Putamen (tissue), 1 donor: Measurements from ENCODE around the gene CLSTN2.
A peak's percentile ranks its signal among the peaks of the same experiment; 100 is the strongest.

ENCODE experiments used
- DNase-seq: peaks from one replicate; pipeline ENCODE4 v3.0.0-alpha.2; 2016; ENCODE audit warnings: low spot score

Gene CLSTN2

GRCh38 chr3:140148824-140149390 is 213.9 kb downstream of the CLSTN2 start:
- DNase-seq = no peak

GRCh38 chr3:140151321-140151720 is 216.3 kb downstream of the CLSTN2 start:
- no peak for DNase-seq

- no peak for DNase-seq
Observed at GRCh38 chr3:140152851-140153639, 218.1 kb downstream of the CLSTN2 start.

- DNase-seq = no peak
Observed at GRCh38 chr3:140153736-140154135, 218.8 kb downstream of the CLSTN2 start.

- no peak for DNase-seq
Observed at GRCh38 chr3:140157161-140157560, 222.2 kb downstream of the CLSTN2 start.

GRCh38 chr3:140159646-140160045 is 224.7 kb downstream of the CLSTN2 start:
- DNase-seq = no peak

- no peak for DNase-seq
Observed at GRCh38 chr3:140160553-140160952, 225.6 kb downstream of the CLSTN2 start.

GRCh38 chr3:140162551-140162950 is 227.6 kb downstream of the CLSTN2 start:
- DNase-seq = no peak

- DNase-seq = no peak
Observed at GRCh38 chr3:140163159-140163763, 228.3 kb downstream of the CLSTN2 start.

- DNase-seq = no peak
Observed at GRCh38 chr3:140164156-140164555, 229.2 kb downstream of the CLSTN2 start.

GRCh38 chr3:140164922-140165590 is 230.1 kb downstream of the CLSTN2 start:
- no peak for DNase-seq

- DNase-seq = no peak
Observed at GRCh38 chr3:140165781-140166180, 230.8 kb downstream of the CLSTN2 start.

GRCh38 chr3:140166861-140167599 is 232.0 kb downstream of the CLSTN2 start:
- no peak for DNase-seq

- no peak for DNase-seq
Observed at GRCh38 chr3:140167600-140168281, 232.8 kb downstream of the CLSTN2 start.

GRCh38 chr3:140170612-140171011 is 235.6 kb downstream of the CLSTN2 start:
- DNase-seq = no peak

GRCh38 chr3:140176526-140176925 is 241.5 kb downstream of the CLSTN2 start:
- DNase-seq = no peak

GRCh38 chr3:140177943-140178342 is 243.0 kb downstream of the CLSTN2 start:
- DNase-seq = no peak

GRCh38 chr3:140178482-140178881 is 243.5 kb downstream of the CLSTN2 start:
- DNase-seq = no peak

GRCh38 chr3:140180603-140181002 is 245.6 kb downstream of the CLSTN2 start:
- no peak for DNase-seq

- DNase-seq = no peak
Observed at GRCh38 chr3:140185375-140185774, 250.4 kb downstream of the CLSTN2 start.

GRCh38 chr3:140186421-140186920 is 251.5 kb downstream of the CLSTN2 start:
- peak; percentile 23 for DNase-seq
